GM18507 (cell line): ENCODE measurements around the gene CCDC146.
"Not testable (repeated sequence)": the region's sequence is repeated elsewhere in the genome, so short reads cannot be mapped to it uniquely, and the experiment has no call there.

Experiments
- DNase-seq: peaks from one replicate; pipeline ENCODE4 v3.0.0; 2011; ENCODE audit warnings: low read depth; ENCODE audit not compliant: insufficient read length; ENCODE audit errors: extremely low spot score
- FAIRE-seq: peaks from 2 replicates; lab custom pipeline; 2011; peaks lifted over from hg19 to GRCh38; lab: Jason Lieb, UNC

Gene CCDC146

DNA sequence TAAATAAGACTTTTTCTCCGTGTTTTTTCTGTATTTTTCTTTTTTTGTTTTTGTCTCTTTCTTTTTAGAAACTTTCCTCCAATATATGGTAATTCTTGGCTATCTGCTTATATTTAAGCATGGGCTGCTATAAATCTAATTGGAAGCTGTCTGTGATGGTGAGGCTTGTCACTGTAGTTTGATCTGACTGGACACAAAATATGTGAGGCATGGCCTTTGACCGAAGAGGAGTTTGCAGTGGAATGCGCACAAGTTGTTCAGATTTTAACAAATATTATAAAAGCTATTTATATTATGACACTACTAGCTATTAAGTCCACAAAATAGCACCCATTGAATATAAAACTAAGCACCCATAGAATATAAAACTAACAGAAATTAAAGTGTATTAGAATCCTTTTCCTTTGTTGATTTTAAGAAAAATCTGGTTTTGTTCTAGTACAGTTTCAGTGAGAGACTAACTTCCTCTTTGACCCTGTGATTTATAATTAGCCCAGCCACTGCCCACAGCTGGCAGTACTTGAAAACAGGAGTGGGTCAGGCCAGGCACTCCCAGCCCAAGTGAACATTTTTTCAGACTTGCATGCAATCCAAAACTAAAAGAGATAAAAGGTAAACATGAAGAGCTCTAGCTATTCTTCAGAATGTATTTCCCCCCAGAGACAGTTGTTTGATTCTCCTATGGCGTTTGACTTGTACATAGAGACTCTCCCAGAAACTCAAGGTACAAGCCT lies 147.1 kb downstream of the CCDC146 start:
- no peak for DNase-seq
- peak; percentile 84 for FAIRE-seq

GRCh38 chr7:77270094-77270480 lies 147.7 kb downstream of the CCDC146 start:
- FAIRE-seq: no peak

GRCh38 chr7:77271766-77272165 lies 149.4 kb downstream of the CCDC146 start:
- FAIRE-seq (no peak), DNase-seq (no peak)

More at GRCh38 chr7:77270094-77270480, 147.7 kb downstream of the CCDC146 start:
- DNase-seq: no peak

DNA sequence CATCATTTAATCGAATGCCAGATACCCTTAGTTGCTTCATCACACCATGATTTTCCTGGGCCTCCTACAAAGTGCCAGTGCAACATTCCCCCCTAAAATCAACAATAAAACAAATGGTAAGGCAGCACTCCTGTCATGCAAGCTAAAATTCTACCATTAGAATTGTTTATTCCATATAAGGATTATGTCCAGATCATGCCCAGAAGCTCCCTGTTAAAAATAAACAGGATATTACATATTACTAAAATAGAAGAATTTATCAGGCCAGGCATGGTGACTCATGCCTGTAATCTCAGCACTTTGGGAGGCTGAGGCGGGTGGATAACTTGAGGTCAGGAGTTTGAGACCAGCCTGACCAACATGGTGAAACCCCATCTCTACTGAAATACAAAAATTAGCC lies 153.2 kb downstream of the CCDC146 start:
- not testable (repeated sequence) for DNase-seq, FAIRE-seq

DNA sequence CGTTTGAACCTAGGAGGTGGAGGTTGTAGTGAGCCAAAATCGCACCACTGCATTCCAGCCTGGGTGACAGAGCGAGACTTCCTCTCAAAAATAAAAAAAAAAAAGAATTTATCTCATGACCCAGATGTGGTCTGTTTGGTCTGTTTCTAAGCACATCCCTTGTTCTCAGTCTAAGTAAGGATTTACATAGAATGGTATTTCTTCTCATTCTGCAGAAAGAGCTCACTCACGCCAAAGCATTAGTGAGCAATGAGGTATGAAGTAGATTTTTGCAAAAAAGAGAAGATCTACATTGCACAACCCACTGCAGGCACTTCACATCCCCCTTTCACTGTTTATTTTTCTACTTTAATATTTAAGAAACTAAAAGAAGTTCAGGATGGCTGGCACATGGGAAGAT lies 153.7 kb downstream of the CCDC146 start:
- no peak for FAIRE-seq
- no peak for DNase-seq

DNA sequence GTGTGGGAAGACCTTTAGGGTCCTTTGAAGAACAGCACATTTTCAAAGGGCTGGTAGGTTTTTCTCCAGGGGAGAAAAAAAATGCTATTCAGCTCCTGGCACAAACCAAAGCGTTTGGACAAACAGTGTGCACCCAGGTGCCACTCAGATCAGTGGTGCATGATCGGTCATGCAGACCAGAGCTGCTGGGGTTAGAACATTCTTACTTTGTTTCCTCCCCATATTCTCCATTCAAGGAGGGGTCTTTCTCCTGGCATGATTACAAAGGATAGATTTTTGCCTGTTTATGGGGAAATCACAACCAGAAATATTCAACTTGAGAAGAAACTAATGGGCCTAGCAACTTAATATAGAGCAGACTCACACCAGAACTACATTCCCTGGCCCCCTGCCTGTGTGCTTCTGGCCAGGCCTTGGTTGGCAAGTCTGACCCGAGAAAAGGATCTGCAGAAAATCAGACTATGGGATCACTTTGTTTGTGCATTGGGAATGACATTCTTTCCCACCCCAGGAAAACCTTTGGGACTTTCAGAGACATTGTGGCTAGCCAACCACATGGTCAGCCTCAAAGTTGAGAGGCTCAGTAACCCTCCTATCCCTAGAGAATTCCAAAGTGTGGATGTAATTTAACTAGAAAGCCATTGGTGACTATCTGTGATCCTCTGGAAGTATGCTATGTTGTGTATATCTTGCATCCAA lies 159.5 kb downstream of the CCDC146 start:
- FAIRE-seq (no peak), DNase-seq (no peak)

- FAIRE-seq: no peak
- DNase-seq: no peak
Measured at GRCh38 chr7:77282897-77283296, 160.5 kb downstream of the CCDC146 start.

GRCh38 chr7:77284005-77284404 lies 161.6 kb downstream of the CCDC146 start:
- DNase-seq (no peak), FAIRE-seq (no peak)

DNA sequence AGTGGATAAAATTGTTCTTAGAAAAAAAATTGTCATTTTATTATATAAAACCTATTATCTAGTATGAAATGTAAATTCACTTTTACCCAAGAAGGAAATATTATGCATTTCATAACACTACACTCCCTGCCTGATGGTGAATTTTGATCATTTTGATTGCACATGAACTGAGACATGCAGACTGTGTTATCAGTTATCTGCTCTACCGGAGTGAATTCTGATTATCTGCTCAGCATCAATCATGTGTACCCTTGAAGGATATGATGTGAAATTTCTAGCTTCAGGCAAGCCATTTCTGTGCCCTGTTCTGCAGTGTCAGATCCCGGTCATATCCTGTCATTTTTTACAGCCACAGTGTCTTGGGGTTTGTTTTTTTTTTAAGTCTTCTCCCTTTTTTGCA lies 162.2 kb downstream of the CCDC146 start:
- FAIRE-seq: no peak
- DNase-seq: no peak

DNA sequence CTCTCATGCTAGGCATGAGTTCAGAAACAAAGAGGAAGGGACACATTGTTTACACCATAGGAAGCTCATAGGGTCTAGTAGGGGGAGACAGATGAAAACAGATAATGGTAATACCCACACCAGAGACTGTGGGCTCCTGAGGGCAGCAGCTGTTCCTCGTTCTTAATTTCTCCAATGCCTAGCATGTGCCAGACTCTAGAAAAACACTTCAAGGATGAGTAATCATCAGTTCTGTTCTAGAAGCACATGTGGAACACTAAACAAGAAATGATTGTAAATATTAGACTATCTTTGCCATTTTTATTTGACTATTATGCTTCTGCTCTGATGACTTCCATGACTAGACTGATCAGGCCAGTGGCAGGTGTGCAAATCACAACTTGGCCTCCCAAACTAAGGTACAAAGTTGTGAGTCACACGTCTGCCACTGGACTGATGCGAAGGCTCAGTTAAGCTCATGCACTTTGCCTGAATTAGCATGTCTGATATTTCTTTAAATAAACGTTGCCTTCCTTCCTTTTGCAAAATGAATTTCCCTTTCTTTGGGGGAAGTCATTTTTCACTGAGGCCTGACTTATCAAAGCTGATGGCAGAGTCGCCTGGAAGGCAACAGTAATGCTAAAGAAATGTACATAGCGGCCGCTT lies 166.4 kb downstream of the CCDC146 start:
- no peak for FAIRE-seq
- no peak for DNase-seq

DNA sequence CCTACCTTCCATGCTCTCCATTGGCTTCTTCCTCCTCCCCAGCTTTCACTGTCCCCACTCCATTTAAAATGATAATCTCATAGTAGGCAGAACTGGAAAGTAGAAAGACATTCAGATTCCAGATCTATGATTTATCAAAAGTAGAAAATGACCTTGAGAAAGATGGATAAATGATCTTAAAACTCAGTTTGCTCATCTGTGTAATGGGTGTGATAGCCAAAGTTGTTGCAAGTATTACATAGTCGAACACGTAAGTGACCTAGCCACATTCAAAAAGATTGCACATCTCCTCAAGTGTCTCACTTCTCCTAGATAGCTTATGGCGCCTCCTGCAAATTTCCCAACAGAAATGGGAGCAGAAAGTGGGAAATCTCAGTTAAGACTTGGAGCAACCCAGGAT lies 167.0 kb downstream of the CCDC146 start:
- DNase-seq (no peak), FAIRE-seq (no peak)

DNA sequence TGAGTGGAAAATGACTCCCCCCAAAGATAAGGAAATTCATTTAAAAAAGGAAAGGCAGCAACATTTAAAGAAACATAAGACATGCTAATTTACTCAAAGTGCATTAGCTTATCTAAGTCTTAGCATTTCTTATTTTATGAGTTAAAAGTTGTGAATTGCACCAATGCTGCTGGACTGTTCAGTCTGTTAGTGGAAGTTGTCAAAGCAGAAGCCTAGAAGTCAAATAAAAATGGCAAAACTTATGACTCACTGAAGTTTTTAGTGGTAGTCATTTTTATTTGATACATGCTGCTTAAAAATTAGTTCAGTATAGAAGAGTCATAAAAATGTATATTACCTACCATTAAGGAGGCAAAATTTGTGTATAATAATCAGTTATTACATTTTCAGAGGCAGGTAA lies 168.0 kb downstream of the CCDC146 start:
- FAIRE-seq (no peak), DNase-seq (no peak)

- FAIRE-seq: no peak
Measured at GRCh38 chr7:77293046-77293445, 170.6 kb downstream of the CCDC146 start.

DNA sequence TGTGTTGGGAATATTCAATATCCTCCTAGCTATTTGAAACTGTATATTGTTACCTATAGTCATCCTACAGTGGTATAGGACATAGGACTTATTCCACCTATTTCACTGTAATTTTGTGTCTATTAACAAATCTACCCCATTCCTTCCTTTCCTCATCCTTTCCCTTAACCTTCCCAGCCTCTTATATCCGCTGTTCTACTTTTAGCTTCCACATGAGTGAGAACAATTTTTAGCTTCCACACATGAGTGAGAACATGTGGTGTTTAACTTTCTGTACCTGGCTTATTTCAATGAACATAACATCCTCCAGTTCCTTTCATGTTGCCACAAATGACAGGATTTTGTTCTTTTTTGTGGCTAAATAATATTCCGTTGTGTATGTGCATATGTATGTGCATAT lies 173.1 kb downstream of the CCDC146 start:
- no peak for FAIRE-seq
- DNase-seq: no peak

More at GRCh38 chr7:77293046-77293445, 170.6 kb downstream of the CCDC146 start:
- DNase-seq: no peak

DNA sequence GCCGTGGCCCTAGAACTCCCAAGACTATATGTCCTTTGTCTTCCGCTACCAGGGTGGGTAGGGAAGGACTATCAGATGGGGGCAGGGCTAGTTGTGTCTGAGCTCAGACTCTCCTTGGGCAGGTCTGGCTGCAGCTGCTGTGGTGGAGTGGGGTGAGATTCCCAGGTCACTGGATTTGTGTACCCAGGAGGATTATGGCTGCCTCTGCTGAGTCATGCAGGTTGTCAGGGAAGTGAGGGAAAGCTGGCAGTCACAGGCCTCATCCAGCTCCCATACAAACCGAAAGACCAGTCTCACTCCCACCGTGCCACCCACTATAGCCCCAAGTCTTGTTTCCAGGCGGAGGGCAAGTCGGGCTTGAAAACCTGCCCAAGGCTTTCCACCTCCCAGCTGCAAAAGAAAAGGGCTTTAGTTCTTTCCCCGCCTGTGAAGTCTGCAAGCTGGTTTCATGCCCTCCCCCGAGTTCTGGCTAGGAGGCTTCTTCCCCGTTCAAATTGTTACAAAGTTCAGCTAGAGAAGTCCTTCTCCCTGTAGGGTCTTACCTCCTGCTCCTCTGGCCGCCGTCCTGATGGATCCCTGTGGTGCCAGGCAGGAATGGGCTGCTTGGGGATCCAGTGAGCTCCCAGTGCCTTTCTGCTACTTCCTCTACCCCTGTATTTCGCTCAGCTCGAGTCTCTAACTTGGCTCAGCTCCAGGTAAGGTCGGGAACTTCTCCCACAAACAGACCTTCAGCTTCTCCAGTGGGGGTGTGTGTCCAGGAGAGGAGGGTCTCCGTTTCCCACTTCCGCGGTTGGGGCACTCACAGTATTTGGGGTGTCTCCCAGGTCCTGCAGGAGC lies 184.0 kb downstream of the CCDC146 start:
- DNase-seq: no peak
- no peak for FAIRE-seq

- DNase-seq (no peak), FAIRE-seq (no peak)
Measured at GRCh38 chr7:77308792-77309191, 186.4 kb downstream of the CCDC146 start.

DNA sequence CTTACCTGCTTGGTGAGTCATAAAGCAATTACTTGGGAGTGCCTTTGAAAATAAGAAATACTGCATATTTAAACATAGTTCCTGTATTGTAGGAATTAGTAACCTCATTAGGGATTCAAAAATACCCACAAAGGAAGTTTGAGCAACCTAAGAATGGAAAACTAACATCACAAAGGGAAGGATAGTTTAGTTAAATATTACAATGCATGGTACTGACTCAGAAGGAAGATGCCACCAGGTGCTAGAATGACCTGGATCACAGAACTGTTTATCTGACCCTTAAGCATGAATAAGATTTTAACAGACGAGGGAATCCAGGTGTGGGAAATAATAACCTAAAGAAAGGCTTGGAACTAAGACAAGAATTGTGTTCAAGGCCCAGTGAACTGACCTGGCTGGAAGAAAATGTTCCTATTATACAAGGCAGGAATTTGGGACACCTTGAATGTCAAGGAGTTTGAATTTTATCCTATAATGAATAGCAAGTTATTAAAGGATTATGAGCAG lies 187.4 kb downstream of the CCDC146 start:
- FAIRE-seq: no peak

GRCh38 chr7:77310982-77311381 lies 188.6 kb downstream of the CCDC146 start:
- DNase-seq: no peak
- FAIRE-seq: no peak

More for the DNA sequence above, 187.4 kb downstream of the CCDC146 start:
- no peak for DNase-seq

GRCh38 chr7:77313085-77313484 lies 190.7 kb downstream of the CCDC146 start:
- no peak for FAIRE-seq
- DNase-seq: no peak
